HG02870 (cell line): ENCODE measurements around the gene CRTAC1.

Source experiments
- ATAC-seq: cut with Tn5 transposase; IDR thresholded peaks from one replicate; pipeline ENCODE4 v1.9.1; 2021; ENCODE audit warnings: mild to moderate bottlenecking, moderate library complexity; ENCODE audit not compliant: unreplicated experiment

Gene CRTAC1

DNA sequence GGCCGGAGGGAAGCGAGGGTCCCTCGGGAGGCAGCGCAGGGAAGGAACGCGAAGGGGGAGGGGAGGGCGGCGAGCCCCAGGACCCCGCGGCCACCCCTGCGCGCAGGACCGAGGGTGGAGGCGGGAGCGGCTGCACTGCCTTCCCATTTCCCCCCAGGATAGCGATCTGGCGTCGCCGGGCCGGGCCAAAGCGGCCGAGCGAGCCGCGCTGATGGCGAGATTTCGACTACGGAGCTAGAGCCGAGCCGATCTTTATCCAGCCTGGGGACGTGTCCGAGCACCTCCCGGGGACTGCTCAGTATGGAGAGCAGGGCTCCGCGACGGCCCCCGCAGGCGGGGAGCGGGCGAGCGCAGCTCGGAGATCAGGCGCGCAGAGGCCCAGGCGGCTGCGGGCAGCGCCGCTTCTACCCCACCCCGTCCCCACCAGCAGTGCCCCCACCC lies 590 bp upstream of the CRTAC1 start:
- no peak for ATAC-seq

DNA sequence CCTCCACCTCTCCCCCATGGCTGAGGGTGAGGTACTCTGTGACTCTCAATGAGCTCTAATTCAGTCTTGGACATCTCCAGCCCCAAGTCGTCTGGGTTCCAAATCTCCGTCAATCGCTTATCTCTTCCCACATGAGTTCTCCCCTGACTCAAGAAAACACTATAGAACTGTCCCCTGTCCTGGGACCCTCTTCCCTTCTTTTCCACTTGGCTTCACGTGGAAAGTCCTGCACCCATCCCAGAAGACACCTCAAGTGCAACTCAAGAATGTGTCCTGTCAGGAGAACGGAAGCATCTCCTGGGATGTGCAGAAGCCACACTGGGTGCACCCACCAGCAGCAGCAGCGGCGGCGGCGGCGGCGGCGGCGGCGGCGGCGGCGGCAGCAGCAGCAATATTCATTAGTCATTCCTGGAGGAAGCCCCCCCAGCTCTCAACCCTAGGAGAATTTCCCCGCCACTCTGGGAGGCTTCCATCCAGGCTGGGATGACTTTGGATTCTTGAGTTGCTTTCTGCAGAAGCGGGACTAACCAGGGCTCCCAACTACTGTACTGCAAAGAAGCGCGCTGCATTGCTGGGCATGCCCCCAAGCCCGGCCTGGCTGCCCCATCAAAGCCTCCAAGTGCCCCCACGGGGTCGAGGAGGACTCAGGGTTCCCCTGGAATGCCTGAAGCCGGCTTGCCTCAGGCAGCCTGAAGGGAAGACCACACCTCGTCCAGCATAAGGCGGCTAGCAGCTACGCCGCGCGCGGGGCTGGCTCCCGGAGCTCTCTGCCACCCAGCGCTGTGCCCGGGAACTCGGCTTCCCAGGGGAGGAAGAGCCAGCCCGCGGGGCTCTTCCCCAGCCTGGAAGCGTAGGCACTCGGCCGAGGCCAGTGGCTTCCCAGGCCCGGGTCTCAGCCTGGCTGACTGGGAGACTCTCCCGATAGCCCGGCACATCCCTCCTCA lies 1.0 kb downstream of the CRTAC1 start:
- ATAC-seq = no peak

DNA sequence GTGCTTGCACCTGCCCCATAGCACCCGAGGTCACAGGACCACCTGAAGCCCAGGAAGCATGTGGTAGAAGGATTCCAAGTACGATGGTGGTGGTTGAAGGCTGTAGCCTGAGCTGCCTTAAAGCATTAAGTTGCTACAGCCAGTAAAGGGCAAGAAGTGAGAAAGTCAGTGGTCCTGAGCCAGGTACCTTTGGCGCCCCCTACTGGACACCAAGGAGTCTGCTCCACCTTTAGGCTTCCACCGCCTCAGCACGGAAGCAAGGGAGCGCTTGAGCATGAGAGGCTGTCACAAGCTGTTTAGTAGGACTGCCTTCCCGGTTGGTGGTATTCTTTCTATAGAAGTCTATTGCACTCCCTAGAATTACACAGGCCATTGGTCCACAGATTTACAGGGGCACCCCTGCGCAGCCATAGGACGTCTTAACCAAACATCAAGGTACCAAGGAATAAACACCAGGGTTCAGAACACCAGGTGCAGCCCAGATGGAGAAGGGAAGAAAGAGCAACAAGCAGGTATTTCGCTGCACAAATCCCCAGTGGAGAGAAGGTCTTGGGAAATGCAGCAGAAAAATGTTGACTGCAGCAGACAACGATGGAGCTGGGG lies 2.2 kb downstream of the CRTAC1 start:
- ATAC-seq = no peak

DNA sequence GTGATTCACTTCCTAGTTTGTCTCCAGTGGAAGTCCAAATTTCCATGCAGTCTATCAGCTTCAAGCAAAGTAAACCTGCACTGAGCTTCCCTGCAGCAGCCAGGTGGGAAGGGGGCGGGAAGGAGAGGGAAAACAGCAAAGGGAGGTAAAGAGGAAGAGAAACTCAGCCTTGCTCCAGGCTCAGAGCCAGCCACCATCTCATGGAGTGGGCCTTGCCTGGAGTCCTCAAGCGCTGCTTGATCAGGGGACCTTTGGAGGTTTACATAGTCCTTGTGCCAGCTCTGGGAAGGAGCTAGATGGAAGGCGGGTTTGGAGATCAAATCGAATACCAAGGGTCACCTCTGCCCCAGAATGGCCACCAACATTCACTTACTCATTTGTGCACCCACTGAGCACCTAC lies 7.4 kb downstream of the CRTAC1 start:
- no peak for ATAC-seq

DNA sequence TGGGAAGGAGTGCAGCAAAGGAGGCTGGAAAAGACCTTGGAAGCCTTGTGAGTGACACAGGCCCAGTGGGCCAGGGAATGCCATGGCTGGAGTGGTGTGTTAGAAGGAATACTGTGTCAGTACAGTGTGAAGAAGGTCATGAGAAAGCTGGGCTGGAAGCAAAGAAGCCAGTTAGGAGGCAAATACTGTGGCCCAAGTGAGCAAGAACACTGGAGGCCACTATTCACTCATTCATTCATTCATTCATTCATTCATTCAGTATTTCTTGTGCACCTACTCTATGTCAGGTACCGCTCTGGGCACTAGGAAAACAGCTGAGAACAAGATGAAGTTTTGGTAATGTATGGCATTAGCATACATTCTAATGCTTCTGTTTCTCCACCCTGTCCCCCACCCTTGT lies 9.6 kb downstream of the CRTAC1 start:
- no peak for ATAC-seq

DNA sequence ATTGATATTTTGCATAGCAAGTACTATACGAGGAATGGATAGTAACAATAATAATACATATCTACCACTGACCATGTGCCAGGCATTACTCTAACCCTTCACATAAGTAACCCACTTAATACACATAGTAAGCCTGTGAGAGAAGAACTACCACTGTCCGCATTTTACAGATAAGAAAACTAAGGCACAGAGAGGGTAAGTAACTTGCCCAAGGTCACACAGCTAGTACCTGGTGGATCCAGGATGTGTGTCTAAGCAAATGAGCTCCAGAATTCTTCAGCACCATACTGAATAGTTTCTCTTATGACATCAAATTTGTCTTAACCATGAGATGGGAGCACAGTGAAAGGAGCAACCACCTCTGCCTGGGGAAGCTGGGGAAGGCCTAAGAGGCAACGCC lies 10.2 kb downstream of the CRTAC1 start:
- no peak for ATAC-seq

DNA sequence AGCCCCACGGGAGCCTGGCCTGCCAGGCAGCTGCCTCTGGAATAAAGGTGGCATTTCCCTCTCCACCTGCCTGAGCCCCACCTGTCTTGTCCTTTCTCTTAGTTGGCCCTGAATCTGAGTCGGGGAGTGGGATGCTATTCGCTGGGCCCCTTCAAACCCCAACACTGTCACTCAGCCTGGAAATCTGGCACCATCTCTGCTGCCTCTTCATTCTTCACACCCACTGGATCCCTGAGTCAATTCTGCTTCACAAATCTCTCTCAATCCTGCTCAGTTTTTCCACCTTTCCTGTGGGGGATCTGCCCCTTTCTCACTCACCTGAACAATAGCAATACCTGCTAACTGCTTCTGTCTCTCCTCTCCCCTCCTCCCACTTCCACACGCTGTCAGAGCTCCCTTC lies 10.6 kb downstream of the CRTAC1 start:
- no peak for ATAC-seq

DNA sequence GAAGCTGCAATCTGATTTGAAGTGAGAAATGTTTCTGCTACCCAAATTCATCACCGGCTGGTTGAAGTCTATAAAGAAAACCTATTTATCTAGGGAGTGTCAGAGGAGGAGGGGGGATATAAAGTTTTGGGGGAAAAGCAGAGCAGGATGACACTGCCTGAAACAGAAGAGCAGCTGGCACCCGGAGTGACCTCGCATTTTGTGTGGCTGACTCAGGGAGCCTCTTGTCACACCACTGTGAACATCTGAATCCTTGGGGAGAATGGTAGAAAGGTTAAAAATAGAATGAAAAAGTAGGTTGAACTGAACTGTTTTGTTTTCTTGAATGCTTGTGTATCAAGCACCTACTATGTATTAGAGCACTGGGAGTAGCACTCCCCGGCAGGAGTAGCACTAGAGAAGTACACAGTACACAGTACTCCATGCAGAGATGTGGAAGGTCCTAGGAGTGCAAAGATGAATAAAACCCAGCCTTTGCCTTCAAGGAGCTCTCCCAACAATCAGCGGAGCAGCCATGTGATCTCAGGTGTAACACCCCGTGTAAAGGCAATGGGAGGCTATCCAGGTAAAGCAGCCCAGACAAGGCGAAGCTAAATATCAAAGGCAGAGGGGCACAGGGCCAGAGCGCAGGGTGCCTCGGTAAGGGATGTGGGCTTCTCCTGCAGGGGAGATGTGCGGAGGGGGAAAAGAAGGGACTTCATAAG lies 13.5 kb downstream of the CRTAC1 start:
- ATAC-seq = no peak

DNA sequence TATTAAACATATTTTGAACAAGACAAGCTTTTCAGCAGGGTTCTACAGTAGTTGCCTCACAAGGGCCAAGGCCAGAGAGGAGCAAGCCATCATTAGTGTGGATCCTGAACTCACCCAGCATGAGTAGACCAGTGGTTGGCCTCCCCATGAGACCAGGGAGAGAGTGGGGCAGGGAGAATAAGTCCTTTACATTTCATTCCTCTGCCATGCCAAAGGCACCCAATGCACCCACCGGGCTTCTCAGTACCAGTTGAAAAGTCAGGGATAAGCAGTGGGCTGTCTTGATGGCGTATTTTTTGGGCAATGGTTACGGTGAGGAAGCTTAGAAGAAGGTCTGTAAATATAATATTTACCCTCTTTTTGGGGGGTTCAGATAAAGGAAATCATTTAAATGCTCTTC lies 16.6 kb downstream of the CRTAC1 start:
- ATAC-seq = no peak

DNA sequence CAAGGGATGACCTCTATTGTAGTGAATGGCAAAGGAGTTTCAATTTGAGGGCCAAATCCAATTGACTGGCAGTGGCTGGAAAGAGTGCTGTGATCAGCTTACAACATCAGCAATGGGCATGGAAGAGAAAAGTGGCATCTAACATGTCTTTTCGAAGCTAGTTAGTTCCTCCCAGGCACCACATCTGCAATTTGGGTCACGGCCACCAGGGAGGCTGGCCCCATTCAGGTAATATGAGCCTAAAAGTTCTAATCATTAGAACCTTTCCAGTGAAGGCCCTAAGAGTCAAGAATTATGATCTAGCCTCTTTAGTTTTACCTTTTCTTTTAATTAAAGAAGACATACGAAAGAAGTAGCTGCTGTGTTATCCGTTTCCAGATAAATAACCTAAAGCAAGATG lies 17.3 kb downstream of the CRTAC1 start:
- no peak for ATAC-seq

DNA sequence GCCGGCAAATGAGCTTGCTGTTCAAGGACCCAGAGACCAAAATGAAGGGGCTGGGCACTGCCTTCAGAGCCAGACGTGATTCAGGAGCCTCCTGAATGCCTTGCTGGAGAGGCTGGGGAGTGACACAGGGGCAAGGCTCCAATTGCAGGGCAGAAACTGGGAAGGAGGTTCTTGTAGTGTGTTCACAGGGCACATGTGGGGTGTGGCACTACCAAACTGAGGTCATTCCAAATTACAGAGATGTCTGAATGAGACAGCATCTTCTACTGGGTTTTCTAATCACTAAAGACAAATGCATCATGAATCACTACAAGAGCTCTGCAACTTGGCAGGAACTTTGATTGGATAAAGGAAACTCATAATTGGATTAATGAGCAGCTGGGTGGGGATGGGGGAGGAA lies 17.8 kb downstream of the CRTAC1 start:
- no peak for ATAC-seq

DNA sequence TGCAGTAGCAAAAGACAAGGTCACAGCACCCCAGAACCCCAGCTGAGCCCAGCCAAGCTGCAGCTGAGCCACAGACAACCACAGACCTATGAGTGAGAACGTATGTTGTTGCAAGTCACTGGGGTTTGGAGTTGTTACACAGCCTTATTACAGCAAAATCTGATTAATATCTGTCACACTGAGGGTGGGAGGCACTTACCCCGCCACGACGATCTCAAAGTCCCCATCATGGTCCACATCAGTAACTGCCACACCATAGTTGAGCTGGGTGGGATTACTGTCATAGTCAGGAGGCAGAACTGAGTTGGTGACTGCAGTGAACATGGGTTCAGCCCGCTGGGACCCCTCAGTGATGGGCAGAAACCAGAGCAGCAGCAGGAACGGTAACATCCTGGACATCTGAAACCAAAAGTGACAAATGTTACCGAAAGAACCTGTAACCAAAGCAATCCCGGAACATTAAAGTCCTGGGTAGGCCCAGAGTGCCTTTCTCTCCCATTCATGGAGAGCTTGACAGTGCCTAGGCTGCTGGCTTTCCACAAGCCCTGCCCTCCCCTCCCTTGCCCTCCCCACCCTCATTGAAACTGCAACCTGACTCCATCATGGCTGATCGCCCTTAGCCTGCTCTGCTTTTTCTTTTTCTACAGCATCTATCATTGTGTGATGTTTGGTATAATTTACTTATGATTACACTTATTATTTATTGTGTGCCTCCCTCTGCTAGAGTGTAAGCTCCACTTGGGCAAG lies 19.3 kb downstream of the CRTAC1 start:
- ATAC-seq = no peak

DNA sequence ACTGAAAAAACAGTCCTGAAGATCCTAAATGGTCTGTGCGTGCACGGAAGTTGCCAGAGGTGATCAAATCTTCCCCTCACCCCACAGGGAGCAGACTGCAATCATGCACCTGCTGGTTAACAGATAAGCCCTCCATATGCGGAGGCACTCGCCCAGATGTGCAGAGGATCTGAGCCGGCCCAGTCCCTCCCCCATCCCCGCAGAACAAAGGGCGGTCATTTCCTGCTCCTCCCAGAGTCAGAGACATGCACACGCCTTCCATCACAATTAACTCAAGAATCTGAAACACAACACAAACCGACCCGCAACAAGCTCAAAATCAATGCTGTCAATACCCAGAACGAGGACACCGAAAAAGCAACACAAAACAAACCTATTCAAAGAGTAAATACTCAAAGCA lies 24.2 kb downstream of the CRTAC1 start:
- ATAC-seq = no peak

DNA sequence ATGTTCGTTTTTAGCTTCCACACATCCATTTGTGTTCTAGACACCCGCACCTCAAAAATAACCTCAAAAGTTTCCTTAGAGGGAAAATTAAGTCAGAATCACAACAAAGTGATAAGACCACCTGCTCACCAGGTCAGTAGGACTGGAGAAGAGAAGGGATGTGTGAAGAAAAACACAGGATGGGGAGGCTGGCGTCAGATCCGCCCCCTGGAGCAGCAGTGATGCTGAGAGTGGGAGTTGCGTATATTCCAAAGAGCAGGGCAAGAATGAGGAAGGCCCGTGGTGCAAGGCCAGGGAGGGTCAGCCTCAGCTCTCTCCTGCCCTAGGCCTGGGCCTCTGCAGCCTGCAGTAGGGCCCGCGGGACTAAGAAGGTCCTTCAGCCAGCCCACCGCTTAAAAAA lies 28.7 kb downstream of the CRTAC1 start:
- ATAC-seq = no peak

DNA sequence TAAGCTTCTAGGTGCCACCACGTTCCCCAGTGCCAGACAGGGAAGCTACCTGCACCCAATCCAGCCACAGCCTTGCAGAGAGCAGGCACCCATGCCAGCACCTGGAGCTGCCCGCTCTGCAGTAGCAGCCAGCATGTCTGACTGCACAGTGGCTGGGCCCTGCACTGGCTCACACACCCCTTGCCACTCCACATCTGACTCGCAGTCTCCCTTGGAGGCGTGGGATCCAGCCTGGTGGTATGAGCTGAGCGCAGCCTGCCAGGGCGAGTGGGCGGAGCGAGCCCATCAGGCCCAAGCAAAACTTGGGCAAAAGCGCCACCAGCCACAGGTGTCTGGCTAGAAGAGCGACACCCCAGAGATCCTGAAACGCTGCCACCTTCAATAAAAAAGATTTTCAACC lies 30.1 kb downstream of the CRTAC1 start:
- no peak for ATAC-seq

DNA sequence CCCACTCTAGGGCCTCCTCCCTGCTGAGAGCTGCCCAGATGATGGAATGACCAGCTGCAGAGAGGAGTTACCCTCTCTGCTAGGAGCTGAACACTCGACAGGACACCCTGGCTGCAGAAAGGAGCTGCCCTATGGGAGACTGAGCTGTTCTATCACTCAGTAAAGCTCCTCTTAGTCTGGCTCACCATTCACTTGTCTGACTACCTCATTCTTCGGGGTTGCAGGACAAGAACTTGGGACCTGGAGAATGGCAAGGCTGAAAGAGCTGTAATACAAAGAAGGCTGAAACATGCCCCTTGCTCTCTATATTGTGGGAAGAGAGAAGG lies 30.5 kb downstream of the CRTAC1 start:
- no peak for ATAC-seq

DNA sequence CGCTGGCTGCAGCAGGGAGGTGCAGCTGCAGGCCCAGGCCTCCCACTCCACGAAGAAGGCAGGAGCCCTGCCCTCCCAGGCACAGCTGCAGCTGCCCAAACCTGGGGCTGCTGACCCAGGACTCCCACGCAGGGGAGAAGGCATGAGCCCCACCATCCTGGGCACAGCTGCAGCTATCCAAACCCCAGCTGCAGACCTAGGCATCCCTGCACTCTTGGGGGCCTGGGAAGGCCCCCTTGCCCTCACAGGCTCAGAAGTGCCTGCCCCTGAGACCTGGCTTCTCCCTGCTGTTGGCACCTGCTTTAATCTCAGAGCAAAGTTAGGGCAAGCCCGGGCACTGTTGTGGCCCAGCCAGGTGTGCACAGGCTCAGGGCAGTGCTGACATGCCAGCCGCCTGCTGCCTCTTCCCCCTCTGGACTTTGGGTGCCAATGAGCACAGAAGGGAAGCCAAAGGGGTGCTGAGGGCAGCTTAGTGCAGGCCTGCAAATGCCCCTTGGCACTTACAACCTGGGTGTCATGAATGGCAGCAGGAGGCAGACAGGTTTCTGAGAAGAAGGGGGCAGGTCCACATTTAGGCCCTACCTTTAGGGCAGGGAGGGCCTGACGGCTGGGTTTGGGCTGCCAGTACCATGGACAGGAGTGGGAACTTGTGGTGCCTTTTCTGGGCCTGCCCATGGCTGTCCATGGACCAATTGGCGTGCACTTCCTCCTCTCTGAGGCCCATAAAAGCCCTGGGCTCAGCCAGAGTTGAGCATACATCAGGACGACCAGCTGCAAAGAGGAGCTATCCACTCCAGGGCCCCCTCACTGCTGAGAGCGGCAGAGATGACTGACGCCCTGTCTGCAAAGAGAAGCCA lies 31.1 kb downstream of the CRTAC1 start:
- ATAC-seq = no peak

DNA sequence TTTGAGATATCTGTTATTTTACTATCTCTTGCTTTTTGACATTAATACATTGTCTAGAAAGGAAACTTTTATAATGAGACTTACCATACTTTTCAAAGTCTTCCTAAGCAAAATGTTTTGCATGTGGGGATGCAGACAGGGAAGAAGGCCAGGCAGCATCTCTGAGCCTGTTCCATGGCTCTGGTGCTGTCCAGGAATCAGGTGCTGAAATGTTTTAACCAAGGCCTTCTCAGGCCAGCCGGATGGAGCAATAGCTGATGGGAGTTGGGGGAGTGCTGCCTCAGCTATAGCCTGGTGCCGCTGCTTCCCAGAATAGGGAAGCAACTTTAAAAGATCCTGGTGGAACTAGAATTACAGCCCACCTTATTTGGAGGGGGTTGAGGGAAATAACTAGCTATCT lies 38.5 kb downstream of the CRTAC1 start:
- no peak for ATAC-seq

DNA sequence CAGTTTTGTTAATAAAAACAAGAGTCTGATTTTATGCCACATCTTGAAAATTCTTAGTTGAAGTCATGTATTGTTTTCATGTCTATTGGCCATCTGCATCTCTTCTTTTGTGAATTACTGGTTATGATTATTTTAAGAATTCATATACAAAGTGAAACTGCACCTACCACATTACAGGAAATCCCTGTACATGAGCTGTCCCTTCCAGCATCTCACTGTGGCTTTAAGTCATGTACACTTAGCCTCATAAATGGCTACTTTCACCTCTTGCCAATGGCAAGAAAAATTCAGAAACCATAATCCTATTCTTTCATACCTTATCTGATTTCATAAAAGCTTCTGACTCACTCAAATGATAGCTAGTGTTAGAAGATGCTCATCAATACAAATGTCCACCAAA lies 48.6 kb downstream of the CRTAC1 start:
- ATAC-seq = no peak

DNA sequence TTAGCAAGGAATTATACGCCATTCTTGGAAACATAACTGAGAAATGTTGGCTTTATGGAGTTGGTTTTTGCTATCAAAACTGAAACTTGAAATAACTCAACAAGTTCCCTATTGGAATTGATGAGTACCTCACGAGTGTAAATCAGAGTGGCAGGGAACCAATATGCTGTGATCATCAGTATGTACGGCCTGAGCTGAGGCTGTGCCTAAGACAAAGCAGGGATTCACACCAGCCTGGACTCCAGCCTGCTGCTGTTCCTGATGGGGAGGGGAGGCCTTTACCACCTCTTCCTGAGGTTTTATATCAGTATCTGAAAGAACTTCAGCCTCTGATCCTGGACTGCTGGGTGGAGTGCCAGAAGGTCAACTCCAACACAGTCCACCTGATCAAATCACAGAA lies 52.7 kb downstream of the CRTAC1 start:
- no peak for ATAC-seq
